Measurements from ENCODE around the gene WBP4.

WBP4 gene

DNA sequence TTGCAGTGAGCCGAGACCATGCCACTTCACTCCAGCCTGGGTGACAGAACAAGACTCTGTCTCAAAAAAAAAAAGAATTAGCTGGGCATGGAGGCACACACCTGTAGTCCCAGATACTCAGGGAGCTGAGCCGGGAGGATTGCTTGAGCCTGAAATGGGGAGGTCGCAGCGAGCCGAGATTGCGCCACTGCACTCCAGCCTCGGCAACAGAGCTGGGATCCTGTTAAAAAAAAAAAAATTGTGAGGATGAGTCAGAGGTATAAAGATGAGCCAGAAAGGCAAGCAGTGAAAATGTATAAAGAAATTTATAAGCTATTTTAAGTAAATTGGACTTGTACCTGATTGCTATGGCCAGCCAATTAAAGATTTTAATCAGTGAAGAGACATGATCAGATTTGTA, 50.1 kb downstream of the WBP4 start:
- TF ChIP-seq, protein P1, sequence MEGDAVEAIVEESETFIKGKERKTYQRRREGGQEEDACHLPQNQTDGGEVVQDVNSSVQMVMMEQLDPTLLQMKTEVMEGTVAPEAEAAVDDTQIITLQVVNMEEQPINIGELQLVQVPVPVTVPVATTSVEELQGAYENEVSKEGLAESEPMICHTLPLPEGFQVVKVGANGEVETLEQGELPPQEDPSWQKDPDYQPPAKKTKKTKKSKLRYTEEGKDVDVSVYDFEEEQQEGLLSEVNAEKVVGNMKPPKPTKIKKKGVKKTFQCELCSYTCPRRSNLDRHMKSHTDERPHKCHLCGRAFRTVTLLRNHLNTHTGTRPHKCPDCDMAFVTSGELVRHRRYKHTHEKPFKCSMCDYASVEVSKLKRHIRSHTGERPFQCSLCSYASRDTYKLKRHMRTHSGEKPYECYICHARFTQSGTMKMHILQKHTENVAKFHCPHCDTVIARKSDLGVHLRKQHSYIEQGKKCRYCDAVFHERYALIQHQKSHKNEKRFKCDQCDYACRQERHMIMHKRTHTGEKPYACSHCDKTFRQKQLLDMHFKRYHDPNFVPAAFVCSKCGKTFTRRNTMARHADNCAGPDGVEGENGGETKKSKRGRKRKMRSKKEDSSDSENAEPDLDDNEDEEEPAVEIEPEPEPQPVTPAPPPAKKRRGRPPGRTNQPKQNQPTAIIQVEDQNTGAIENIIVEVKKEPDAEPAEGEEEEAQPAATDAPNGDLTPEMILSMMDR (IDR thresholded peaks at IDR 0.05; ENCODE audit: insufficient read depth, low read length) = no peak
- H3K4me3 ChIP-seq (replicated peaks; ENCODE audit: insufficient read depth, low read length) = no peak overlapping the region
- no peak for DNase-seq (ENCODE audit: low read depth in 1 of 2, low spot score in 1 of 2)
- H3K27me3 ChIP-seq (ENCODE audit: insufficient read depth, poor library complexity, severe bottlenecking) = no peaks in the 10 kb centered on the region
- H3K27ac ChIP-seq (replicated peaks) = no peak overlapping the region

DNA sequence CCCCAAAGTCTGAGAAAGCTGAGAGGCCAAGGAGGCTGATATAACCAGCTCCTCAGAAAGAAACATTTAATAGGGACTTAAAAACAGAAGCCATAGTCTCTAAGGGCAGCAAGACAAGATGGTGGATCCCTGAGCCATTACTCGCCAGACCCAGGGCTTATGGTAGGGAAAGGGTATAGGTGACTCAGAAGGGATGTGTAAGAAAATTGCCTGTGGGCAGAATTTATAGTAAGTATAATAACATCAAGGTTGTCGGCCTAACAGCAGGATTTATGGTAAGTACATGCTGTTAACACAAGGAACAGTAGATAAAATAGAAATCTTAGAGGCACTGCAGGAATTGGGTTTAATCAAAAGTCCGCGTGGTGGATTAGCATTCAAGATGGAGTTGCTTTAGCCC, 56.6 kb downstream of the WBP4 start:
- Histone ChIP-seq H3K27me3 (ENCODE audit: insufficient read depth, poor library complexity, severe bottlenecking) (no peaks in the 10 kb centered on the region), H3K4me3 (replicated peaks; ENCODE audit: insufficient read depth, low read length) (no peak overlapping the region), H3K27ac (replicated peaks) (no peak overlapping the region)
- no peak for DNase-seq (ENCODE audit: low read depth in 1 of 2, low spot score in 1 of 2)
- no peak for TF ChIP-seq POLR2AphosphoS5 (IDR thresholded peaks at IDR 0.05; ENCODE audit: low read depth)
- TF ChIP-seq, protein P1 (IDR thresholded peaks at IDR 0.05; ENCODE audit: insufficient read depth, low read length) = no peak
- TF ChIP-seq SPI1 (IDR thresholded peaks at IDR 0.05; ENCODE audit: borderline replicate concordance, low read depth) = no peak
- TF ChIP-seq GABPA (IDR thresholded peaks at IDR 0.05; ENCODE audit: low read depth) = no peak
- TF ChIP-seq, protein P2, sequence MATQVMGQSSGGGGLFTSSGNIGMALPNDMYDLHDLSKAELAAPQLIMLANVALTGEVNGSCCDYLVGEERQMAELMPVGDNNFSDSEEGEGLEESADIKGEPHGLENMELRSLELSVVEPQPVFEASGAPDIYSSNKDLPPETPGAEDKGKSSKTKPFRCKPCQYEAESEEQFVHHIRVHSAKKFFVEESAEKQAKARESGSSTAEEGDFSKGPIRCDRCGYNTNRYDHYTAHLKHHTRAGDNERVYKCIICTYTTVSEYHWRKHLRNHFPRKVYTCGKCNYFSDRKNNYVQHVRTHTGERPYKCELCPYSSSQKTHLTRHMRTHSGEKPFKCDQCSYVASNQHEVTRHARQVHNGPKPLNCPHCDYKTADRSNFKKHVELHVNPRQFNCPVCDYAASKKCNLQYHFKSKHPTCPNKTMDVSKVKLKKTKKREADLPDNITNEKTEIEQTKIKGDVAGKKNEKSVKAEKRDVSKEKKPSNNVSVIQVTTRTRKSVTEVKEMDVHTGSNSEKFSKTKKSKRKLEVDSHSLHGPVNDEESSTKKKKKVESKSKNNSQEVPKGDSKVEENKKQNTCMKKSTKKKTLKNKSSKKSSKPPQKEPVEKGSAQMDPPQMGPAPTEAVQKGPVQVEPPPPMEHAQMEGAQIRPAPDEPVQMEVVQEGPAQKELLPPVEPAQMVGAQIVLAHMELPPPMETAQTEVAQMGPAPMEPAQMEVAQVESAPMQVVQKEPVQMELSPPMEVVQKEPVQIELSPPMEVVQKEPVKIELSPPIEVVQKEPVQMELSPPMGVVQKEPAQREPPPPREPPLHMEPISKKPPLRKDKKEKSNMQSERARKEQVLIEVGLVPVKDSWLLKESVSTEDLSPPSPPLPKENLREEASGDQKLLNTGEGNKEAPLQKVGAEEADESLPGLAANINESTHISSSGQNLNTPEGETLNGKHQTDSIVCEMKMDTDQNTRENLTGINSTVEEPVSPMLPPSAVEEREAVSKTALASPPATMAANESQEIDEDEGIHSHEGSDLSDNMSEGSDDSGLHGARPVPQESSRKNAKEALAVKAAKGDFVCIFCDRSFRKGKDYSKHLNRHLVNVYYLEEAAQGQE (IDR thresholded peaks at IDR 0.05; ENCODE audit: insufficient replicate concordance, low read depth) = no peak

DNA sequence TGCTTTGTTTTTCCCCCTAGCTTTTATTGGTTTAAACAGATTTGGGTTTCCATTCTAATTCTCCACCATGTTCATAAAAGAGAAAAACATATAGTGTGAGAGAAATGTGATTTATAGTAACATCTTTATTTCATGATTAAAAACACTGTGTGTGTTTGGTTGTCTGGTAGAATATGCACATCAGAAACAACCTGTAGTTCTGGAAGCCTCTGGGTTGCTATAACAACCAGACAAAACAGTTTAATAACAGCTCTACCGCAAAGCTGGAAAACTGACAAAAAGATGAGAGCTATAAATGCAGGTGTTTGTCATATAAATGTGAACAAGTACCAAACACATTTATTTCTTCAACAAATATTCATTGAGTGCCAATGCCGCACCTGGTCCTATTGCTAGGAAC, 61.5 kb downstream of the WBP4 start:
- Histone ChIP-seq H3K4me3 (replicated peaks; ENCODE audit: insufficient read depth, low read length) (no peak overlapping the region), H3K27ac (replicated peaks) (no peak overlapping the region; the same call in 1 of the 2 replicates), H3K27me3 (ENCODE audit: insufficient read depth, poor library complexity, severe bottlenecking) (no peaks in the 10 kb centered on the region)
- DNase-seq (ENCODE audit: low read depth in 1 of 2, low spot score in 1 of 2) = no peak
- TF ChIP-seq POLR2AphosphoS5 (IDR thresholded peaks at IDR 0.05; ENCODE audit: low read depth) = no peak
- TF ChIP-seq, protein P1 (IDR thresholded peaks at IDR 0.05; ENCODE audit: insufficient read depth, low read length) = no peak
- TF ChIP-seq GABPA (IDR thresholded peaks at IDR 0.05; ENCODE audit: low read depth) = no peak
- TF ChIP-seq SPI1 (IDR thresholded peaks at IDR 0.05; ENCODE audit: borderline replicate concordance, low read depth) = no peak
- TF ChIP-seq, protein P2 (IDR thresholded peaks at IDR 0.05; ENCODE audit: insufficient replicate concordance, low read depth) = no peak

DNA sequence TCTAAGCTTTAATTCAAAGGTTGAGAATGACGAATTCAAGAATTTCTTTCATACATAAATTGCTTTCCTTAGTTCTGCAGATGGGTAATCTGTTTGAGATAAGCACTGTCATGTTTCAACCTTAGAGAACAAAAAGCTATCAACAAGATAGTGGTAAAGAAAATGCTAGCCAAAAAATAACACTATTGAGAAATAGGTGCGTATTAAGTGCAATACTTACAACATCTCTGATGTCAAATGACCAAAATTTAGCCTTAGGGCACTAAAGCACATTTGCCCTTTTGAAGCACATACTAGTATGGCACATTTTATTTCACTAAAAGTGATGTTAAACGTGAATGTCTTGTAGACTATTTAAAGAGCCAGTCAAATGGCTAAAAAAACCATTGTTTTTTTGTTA, 66.4 kb downstream of the WBP4 start:
- H3K27me3 ChIP-seq (ENCODE audit: insufficient read depth, poor library complexity, severe bottlenecking) = no peaks in the 10 kb centered on the region
- no peak for DNase-seq (ENCODE audit: low read depth in 1 of 2, low spot score in 1 of 2)
- no peak overlapping the region for H3K4me3 ChIP-seq (replicated peaks; ENCODE audit: insufficient read depth, low read length)
- H3K27ac ChIP-seq (replicated peaks) = no peak overlapping the region
- TF ChIP-seq SPI1 (IDR thresholded peaks at IDR 0.05; ENCODE audit: borderline replicate concordance, low read depth) (no peak), POLR2AphosphoS5 (IDR thresholded peaks at IDR 0.05; ENCODE audit: low read depth) (no peak), GABPA (IDR thresholded peaks at IDR 0.05; ENCODE audit: low read depth) (no peak)
- TF ChIP-seq, protein P2 (IDR thresholded peaks at IDR 0.05; ENCODE audit: insufficient replicate concordance, low read depth) = no peak
- TF ChIP-seq, protein P1 (IDR thresholded peaks at IDR 0.05; ENCODE audit: insufficient read depth, low read length) = no peak
